ENCODE measurements around the gene SMCO3. TPM values are rescaled to one million over a fixed set of nuclear protein-coding genes. Genes with fewer than 3 reads are reported as not detected.

SMCO3 gene
- total and polyA plus RNA-seq, 2 of the 8 experiments (the other 6 are each of a cell fraction or from before 2014, with no cell fraction given) = not detected

DNA sequence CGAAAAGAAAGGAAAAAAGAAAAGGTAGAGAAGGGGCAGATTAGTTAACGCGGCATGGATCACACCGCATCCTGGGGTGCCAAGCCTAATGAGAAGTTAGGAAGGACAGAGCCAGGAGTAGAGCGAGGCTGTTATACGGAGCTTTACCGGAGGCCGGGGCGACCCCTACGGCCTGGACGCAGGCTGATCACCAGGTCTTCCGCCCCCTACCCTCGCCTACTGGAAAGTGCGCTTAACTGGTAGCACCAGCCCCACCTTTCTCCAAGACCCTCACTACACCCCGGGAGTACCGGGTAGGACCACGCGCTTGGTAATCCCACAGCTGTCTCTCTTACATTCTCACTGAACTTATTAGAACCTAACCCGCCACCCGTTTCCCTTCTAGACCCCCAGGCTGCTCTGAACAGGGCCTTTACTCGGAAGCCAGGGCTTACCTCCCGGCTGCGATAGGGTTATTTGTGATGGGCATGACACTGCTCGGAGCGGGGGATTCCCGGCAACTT, 44.5 kb downstream of the SMCO3 start (continued):
- TF ChIP-seq CTBP2 (IDR thresholded peaks at IDR 0.05; ENCODE audit: borderline replicate concordance, insufficient read depth, insufficient read length, low read length) = peak; percentile 32
- TF ChIP-seq HDAC2 (IDR thresholded peaks at IDR 0.05; ENCODE audit: borderline replicate concordance in 1 of 2, low read depth in 2 of 2, low read length in 2 of 2) = no peak
- no peak; the same call in 1 of the 2 replicates for TF ChIP-seq BACH1 (IDR thresholded peaks at IDR 0.05; ENCODE audit: low read length)
- TF ChIP-seq KDM4A (IDR thresholded peaks at IDR 0.05; ENCODE audit: low read depth, low read length, severe bottlenecking) = peak; percentile 21
- TF ChIP-seq TEAD4 (IDR thresholded peaks at IDR 0.05; ENCODE audit: low read depth, low read length) = peak; percentile 19; the same call in 1 of the 2 replicates
- TF ChIP-seq SIRT6 (IDR thresholded peaks at IDR 0.05; ENCODE audit: low read length) = peak; percentile 41
- TF ChIP-seq SAP30 (IDR thresholded peaks at IDR 0.05; ENCODE audit: insufficient read depth, insufficient replicate concordance, low read length) = peak; percentile 34

Measured in H1 (cell line).